ENCODE results near the gene UMODL1.

UMODL1 gene

DNA sequence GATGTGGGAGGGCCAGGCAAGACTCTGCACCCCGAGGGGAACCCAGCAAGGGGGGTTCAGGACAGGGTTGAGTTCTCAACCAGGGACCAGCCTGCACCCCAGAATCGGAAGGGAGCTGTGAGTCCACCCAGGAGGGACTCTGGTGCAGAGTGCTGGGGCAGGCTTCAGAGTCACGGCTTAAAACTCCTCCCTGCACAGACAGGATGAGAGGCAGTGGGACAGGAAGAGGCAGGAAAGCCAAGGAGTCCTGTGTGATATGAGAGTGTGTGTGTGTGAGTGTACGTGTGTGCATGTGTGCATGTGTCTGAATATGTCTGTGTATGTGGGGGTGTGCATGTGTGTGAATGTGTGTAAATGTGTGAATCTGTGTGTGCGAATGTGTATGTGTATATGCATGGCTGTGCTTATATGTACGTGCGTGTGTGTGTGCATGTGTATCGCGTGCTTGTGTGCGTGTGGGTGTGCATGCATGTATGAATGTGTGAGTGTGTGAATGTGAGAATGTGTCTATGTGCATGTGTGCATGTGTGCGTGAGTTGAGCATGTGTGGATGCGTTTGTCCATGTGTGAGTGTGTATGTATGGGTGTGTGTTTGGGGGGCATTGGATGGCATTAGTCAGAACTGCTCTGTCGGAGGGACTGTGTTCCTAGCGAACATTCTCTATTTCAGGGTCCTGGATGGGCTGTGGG lies 52.2 kb downstream of the UMODL1 start:
- Mint-ChIP-seq H3K9me3 (no peaks in the 10 kb centered on the region), H3K36me3 (ENCODE audit: low read depth) (no peaks in the 10 kb centered on the region), H3K4me1 (no peaks in the 10 kb centered on the region), H3K4me3 (no peak overlapping the region), H3K27me3 (ENCODE audit: low read depth) (peaks cover 38% of the 10 kb centered on the region), H3K27ac (no peak overlapping the region)
- TF ChIP-seq, protein P1, sequence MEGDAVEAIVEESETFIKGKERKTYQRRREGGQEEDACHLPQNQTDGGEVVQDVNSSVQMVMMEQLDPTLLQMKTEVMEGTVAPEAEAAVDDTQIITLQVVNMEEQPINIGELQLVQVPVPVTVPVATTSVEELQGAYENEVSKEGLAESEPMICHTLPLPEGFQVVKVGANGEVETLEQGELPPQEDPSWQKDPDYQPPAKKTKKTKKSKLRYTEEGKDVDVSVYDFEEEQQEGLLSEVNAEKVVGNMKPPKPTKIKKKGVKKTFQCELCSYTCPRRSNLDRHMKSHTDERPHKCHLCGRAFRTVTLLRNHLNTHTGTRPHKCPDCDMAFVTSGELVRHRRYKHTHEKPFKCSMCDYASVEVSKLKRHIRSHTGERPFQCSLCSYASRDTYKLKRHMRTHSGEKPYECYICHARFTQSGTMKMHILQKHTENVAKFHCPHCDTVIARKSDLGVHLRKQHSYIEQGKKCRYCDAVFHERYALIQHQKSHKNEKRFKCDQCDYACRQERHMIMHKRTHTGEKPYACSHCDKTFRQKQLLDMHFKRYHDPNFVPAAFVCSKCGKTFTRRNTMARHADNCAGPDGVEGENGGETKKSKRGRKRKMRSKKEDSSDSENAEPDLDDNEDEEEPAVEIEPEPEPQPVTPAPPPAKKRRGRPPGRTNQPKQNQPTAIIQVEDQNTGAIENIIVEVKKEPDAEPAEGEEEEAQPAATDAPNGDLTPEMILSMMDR (IDR thresholded peaks at IDR 0.05; ENCODE audit: unreplicated experiment in 3 of 3), result no peak

DNA sequence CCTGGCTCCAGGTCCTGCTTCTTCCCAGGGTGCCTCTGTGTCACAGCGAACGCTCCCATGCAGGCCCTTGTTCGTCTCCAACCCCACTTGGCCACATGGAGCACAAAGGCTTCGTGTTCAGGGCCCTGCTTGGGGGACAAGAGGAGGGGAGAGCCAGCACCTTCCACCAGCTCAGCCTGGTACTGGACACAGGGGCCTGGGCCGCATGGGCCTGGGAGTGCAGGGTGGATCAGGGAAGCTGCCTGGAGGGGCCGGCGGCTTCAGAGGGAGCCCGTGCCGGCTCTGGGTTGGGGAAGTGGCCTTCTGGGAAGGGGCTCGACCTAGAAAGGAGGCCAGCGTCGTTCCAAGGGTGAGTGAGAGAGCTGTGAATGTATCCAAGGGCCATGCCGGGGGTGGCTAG lies 53.0 kb downstream of the UMODL1 start:
- no peak overlapping the region for H3K4me3 Mint-ChIP-seq
- no peaks in the 10 kb centered on the region for H3K9me3 Mint-ChIP-seq
- no peaks in the 10 kb centered on the region for H3K4me1 Mint-ChIP-seq
- no peaks in the 10 kb centered on the region for H3K36me3 Mint-ChIP-seq (ENCODE audit: low read depth)
- TF ChIP-seq, protein P1 (IDR thresholded peaks at IDR 0.05; ENCODE audit: unreplicated experiment in 3 of 3), result no peak
- H3K27ac Mint-ChIP-seq, result no peak overlapping the region
- H3K27me3 Mint-ChIP-seq (ENCODE audit: low read depth), result peaks cover 38% of the 10 kb centered on the region

DNA sequence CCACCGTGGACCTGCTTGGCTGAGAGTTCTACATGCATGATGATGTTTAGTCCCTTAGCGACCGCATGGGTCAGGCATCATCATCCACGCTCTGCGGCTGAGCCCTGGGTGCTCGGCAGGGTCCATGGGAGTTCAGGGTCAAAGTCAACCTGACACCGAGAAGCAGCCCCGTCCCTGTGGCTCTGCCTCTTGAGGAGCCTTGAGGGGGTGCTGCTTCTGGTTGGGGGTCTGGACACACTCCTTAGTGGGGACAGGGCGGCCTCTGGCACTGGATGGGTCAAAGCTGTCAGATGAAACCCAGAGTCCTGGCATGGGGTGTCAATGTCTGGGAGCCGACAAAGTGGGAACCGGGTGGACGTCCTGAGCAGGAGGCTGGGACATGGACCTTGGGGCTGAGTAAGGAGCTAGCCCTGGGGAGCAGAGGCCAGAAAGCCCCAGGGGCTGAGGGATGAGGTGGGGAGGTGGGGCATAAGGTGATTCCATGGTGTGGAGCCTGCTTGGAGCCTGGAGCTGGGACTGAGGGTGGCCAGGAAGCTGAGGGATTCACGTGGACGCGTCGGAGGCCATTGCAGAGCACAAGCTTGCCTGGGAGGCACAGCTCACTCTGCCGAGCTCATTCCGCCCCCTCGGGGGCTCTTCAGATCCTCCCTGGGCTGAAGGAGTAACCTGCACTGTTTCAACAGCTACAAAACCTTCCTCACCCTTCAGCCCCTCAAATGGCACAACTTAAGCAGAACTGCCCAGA lies 53.9 kb downstream of the UMODL1 start:
- Mint-ChIP-seq H3K4me1 (no peaks in the 10 kb centered on the region), H3K9me3 (no peaks in the 10 kb centered on the region), H3K36me3 (ENCODE audit: low read depth) (no peaks in the 10 kb centered on the region), H3K4me3 (no peak overlapping the region), H3K27ac (no peak overlapping the region), H3K27me3 (ENCODE audit: low read depth) (peaks cover 31% of the 10 kb centered on the region)
- TF ChIP-seq, protein P1 (IDR thresholded peaks at IDR 0.05; ENCODE audit: unreplicated experiment in 3 of 3), result no peak

DNA sequence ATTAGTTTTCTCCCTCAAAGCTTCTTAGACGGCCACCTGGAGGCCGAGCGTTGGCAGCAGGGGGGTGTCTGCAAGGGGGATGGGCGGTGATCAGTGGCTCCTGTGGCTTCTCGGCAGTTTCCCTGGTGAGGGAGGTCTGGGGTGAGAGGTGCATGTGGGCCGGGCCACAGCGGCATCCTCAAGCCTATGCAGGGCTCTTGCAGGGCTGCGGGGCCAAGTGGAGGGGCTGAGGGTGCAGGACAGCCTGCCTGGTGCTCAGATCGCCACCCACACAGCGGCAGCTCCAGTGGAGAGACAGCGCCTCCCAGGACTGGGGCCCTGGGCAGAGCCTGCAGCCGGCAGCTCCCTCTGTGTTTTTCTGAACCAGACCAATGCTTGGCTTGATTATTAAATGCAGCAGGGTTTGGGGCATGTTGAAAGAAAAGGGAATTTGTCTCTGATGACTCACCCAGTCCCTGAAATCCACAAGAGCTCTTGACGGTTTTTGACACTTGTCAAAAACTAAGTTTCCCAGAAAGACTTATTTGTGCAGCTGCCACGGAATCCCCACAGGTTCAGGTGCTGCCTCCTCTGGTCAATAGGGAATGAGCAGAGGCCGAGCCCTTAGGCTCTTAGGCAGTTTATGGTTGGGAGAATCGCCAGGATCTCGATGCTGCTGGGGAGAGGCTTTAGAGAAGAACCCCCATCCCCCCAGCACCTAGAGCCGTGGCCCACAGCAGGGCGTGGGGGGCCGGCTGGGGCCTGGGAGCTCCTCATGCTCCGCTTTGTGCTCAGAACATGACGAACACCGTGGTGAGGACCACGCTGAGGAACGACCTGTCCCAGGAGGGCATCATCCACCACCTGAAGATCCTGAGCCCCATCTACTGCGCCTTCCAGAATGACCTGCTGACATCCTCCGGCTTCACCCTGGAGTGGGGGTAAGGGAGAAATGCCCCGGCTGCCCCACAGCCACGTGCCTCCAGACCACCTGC lies 54.7 kb downstream of the UMODL1 start:
- no peaks in the 10 kb centered on the region for H3K4me1 Mint-ChIP-seq
- H3K27ac Mint-ChIP-seq, result no peak overlapping the region
- no peak overlapping the region for H3K4me3 Mint-ChIP-seq
- no peaks in the 10 kb centered on the region for H3K36me3 Mint-ChIP-seq (ENCODE audit: low read depth)
- H3K27me3 Mint-ChIP-seq (ENCODE audit: low read depth), result peaks cover 28% of the 10 kb centered on the region
- no peaks in the 10 kb centered on the region for H3K9me3 Mint-ChIP-seq
- TF ChIP-seq, protein P1 (IDR thresholded peaks at IDR 0.05; ENCODE audit: unreplicated experiment in 3 of 3), result no peak

DNA sequence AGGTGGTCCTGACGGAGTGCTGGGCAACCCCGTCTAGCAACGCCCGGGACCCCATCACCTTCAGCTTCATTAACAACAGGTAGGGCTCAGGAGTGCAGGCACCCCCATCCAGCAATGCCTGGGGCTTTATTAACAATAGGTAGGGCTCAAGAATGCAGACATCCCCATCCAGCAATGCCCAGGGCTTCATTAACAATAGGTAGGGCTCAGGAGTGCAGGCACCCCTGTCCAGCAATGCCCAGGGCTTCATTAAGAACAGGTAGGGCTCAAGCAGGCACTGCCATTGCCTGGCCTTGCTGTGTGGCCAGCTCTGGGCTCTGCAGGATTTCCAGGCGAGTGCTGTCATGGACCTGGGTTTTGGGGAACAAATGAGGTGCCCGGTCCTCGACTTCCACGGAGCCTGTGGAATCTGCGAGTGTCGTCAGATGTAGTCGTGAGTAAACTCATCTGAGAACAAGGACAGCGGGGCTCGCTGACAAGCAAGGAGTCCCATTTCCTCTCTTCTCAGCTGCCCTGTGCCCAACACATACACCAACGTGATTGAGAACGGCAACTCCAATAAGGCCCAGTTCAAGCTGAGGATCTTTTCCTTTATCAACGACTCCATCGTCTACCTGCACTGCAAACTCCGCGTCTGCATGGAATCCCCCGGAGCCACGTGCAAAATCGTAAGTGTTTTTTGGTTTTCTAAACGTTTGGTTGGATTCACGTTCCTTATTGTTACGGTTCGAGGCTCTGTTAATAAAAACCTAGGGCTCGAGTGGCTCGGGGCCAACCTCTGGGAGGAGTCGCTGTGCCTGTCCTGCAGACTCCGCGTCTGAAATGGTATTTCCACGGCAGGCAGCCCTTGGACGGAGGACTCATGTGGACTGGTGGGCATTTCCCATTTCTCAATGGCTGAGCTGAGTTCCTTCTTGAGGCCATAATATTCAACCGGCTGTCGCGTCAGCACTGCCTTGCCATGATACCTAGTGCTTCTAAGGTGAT lies 56.3 kb downstream of the UMODL1 start:
- H3K9me3 Mint-ChIP-seq, result no peaks in the 10 kb centered on the region
- no peak overlapping the region for H3K4me3 Mint-ChIP-seq
- H3K4me1 Mint-ChIP-seq, result no peaks in the 10 kb centered on the region
- H3K27me3 Mint-ChIP-seq (ENCODE audit: low read depth), result peaks cover 18% of the 10 kb centered on the region
- TF ChIP-seq, protein P1 (IDR thresholded peaks at IDR 0.05; ENCODE audit: unreplicated experiment in 3 of 3), result no peak
- no peak overlapping the region for H3K27ac Mint-ChIP-seq
- H3K36me3 Mint-ChIP-seq (ENCODE audit: low read depth), result no peaks in the 10 kb centered on the region
